HL-60 (cell line): Measurements from ENCODE around the gene EEF2.

ENCODE experiments used
- DNase-seq, 2 experiments: peaks; one replicate each; pipeline ENCODE4 v3.0.0-alpha.2; 2010 to 2020; ENCODE audit warnings: low read depth in 1 of 2, low spot score in 1 of 2
- H3K27ac ChIP-seq: fragments of 250-450 bp; sonication (Bioruptor Pico); replicated peaks from 2 replicates; pipeline ENCODE4 v1.5.1; 2020; ENCODE audit warnings: mild to moderate bottlenecking, moderate library complexity
- H3K27me3 ChIP-seq: fragments of 250-450 bp; sonication (Bioruptor Pico); 2 replicates; pipeline ENCODE4 v1.5.1; 2021; ENCODE audit warnings: mild to moderate bottlenecking, moderate library complexity; ENCODE audit not compliant: insufficient read depth, poor library complexity, severe bottlenecking
- H3K4me3 ChIP-seq: replicated peaks from 2 replicates; pipeline ENCODE4 v1.5.1; 2011; ENCODE audit warnings: mild to moderate bottlenecking, control low read depth, low read length; ENCODE audit not compliant: insufficient read depth
- CTCF ChIP-seq: IDR thresholded peaks from one replicate; pipeline ENCODE4 v1.5.1; 2011; ENCODE audit warnings: low read length, control low read depth, inconsistent platforms; ENCODE audit not compliant: insufficient read depth
- GABPA ChIP-seq: IDR thresholded peaks from 2 replicates; pipeline ENCODE4 v1.6.1; 2012; ENCODE audit warnings: low read depth
- POLR2AphosphoS5 ChIP-seq: IDR thresholded peaks from 2 replicates; pipeline ENCODE4 v1.6.1; 2012; ENCODE audit warnings: low read depth
- REST ChIP-seq: IDR thresholded peaks from 2 replicates; pipeline ENCODE4 v1.6.1; 2012; ENCODE audit warnings: low read depth; ENCODE audit not compliant: insufficient replicate concordance
- SPI1 ChIP-seq: IDR thresholded peaks from 2 replicates; pipeline ENCODE4 v1.6.1; 2012; ENCODE audit warnings: low read depth, mild to moderate bottlenecking, borderline replicate concordance

Gene EEF2

GRCh38 chr19:4032436-4032835 is 47.2 kb upstream of the EEF2 start:
- TF ChIP-seq CTCF, result no peak
- no peak for TF ChIP-seq GABPA
- TF ChIP-seq REST, result no peak
- no peak for DNase-seq
- Histone ChIP-seq H3K27me3 (no peaks in the 10 kb centered on the region), H3K4me3 (no peak overlapping the region), H3K27ac (no peak overlapping the region)

- Histone ChIP-seq H3K27me3 (no peaks in the 10 kb centered on the region), H3K27ac (no peak overlapping the region), H3K4me3 (no peak overlapping the region)
- TF ChIP-seq REST (no peak), POLR2AphosphoS5 (no peak), CTCF (no peak)
- no peak for DNase-seq
These were observed 46.2 kb upstream of the EEF2 start for GRCh38 chr19:4031420-4031819.

GRCh38 chr19:4030981-4031380 is 45.7 kb upstream of the EEF2 start:
- no peak overlapping the region for H3K4me3 ChIP-seq
- TF ChIP-seq CTCF (no peak), SPI1 (no peak), POLR2AphosphoS5 (no peak), GABPA (no peak), REST (no peak)
- DNase-seq, result no peak
- H3K27me3 ChIP-seq, result no peaks in the 10 kb centered on the region
- no peak overlapping the region for H3K27ac ChIP-seq
